H1 (cell line): ENCODE measurements around the gene MTRFR. TPM values are rescaled to one million over a fixed set of nuclear protein-coding genes. Genes with fewer than 3 reads are reported as not detected.

Source experiments
- CTCF ChIA-PET: fragments of 300-600 bp; sonication (Branson Sonifier 250); formaldehyde crosslinking; loops from one replicate; lab custom pipeline; 2021; ENCODE audit not compliant: partially characterized antibody; lab: Charles Lee
- POLR2A ChIA-PET: fragments of 300-600 bp; sonication (Branson Sonifier 250); formaldehyde crosslinking; loops from one replicate; lab custom pipeline; 2021; ENCODE audit warnings: inconsistent platforms; ENCODE audit not compliant: partially characterized antibody; lab: Charles Lee
- DNase-seq, 2 experiments: peaks; one replicate each; pipeline versions ENCODE4 v3.0.0 to v3.0.0-alpha.2; 2010 to 2022; ENCODE audit warnings: low spot score in 2 of 2, low read depth in 1 of 2, mixed read lengths in 1 of 2
- FAIRE-seq: peaks from 2 replicates; lab custom pipeline; 2011; peaks lifted over from hg19 to GRCh38; lab: Jason Lieb, UNC
- H2AFZ ChIP-seq: 2 replicates; pipeline ENCODE4 v1.8.1; 2012; ENCODE audit warnings: low read length, inconsistent platforms
- H2AK5ac ChIP-seq: 2 replicates; pipeline ENCODE4 v1.6.1; 2013; ENCODE audit warnings: low read depth, low read length
- H2BK120ac ChIP-seq: replicated peaks from 2 replicates; pipeline ENCODE3; 2013; ENCODE audit warnings: low read depth, low read length, inconsistent platforms
- H2BK12ac ChIP-seq: 2 replicates; pipeline ENCODE4 v1.6.1; 2013; ENCODE audit warnings: low read depth, low read length
- H2BK15ac ChIP-seq: 2 replicates; pipeline ENCODE4 v1.6.1; 2013; ENCODE audit warnings: low read length
- H2BK20ac ChIP-seq: 2 replicates; pipeline ENCODE4 v1.6.1; 2013; ENCODE audit warnings: low read length
- H2BK5ac ChIP-seq: 2 replicates; pipeline ENCODE4 v1.6.1; 2013; ENCODE audit warnings: low read depth, low read length
- H3K14ac ChIP-seq: 2 replicates; pipeline ENCODE4 v1.6.1; 2013; ENCODE audit warnings: inconsistent platforms; ENCODE audit not compliant: insufficient read length
- H3K18ac ChIP-seq: 2 replicates; pipeline ENCODE4 v1.6.1; 2013; ENCODE audit warnings: low read length; ENCODE audit errors: extremely low read depth
- H3K23ac ChIP-seq: 2 replicates; pipeline ENCODE4 v1.6.1; 2013; ENCODE audit warnings: inconsistent platforms; ENCODE audit not compliant: insufficient read length
- H3K23me2 ChIP-seq: 2 replicates; pipeline ENCODE4 v1.6.1; 2013; ENCODE audit warnings: low read depth, low read length
- H3K27ac ChIP-seq: 2 replicates; pipeline ENCODE4 v1.6.1; 2011; ENCODE audit warnings: low read depth, low read length, inconsistent platforms
- H3K27me3 ChIP-seq, 4 experiments: replicated peaks in 1 of 4; 1 replicate in 1 of 4; 2 replicates in 3 of 4; pipeline versions ENCODE4 v1.6.1 to v1.8.1; 2011 to 2013; ENCODE audit warnings: low read length in 3 of 4, mild to moderate bottlenecking in 3 of 4, inconsistent platforms in 2 of 4, mixed read lengths in 2 of 4, moderate library complexity in 1 of 4; ENCODE audit not compliant: control insufficient read depth in 3 of 4, insufficient read depth in 3 of 4; ENCODE audit errors: extremely low read depth in 1 of 4
- H3K36me3 ChIP-seq, 4 experiments: 2 replicates each; pipeline versions ENCODE4 v1.6.1 to v1.8.1; 2011 to 2013; ENCODE audit warnings: mild to moderate bottlenecking in 4 of 4, low read length in 3 of 4, moderate library complexity in 2 of 4, control low read depth in 1 of 4, inconsistent platforms in 1 of 4; ENCODE audit not compliant: insufficient read depth in 4 of 4, control insufficient read depth in 2 of 4
- H3K4ac ChIP-seq: replicated peaks from 2 replicates; pipeline ENCODE3; 2013; ENCODE audit warnings: low read length, low read depth, mixed read lengths, inconsistent platforms; ENCODE audit not compliant: insufficient read length
- H3K4me1 ChIP-seq, 4 experiments: replicated peaks in 1 of 4; 1 replicate in 1 of 4; 2 replicates in 3 of 4; pipeline versions ENCODE4 v1.6.1 to v1.8.1; 2011 to 2013; ENCODE audit warnings: low read length in 3 of 4, inconsistent platforms in 2 of 4, mixed read lengths in 1 of 4; ENCODE audit not compliant: insufficient read depth in 4 of 4, control insufficient read depth in 3 of 4
- H3K4me2 ChIP-seq, 2 experiments: 2 replicates each; pipeline versions ENCODE4 v1.6.1 to v1.8.1; 2011 to 2013; ENCODE audit warnings: low read depth in 2 of 2, low read length in 2 of 2, control low read depth in 1 of 2, inconsistent platforms in 1 of 2, mild to moderate bottlenecking in 1 of 2; ENCODE audit not compliant: insufficient read depth in 1 of 2
- H3K4me3 ChIP-seq, 4 experiments: fragments of 200-600, 300-600 bp in 1 of 4; sonication (generic), shearing (Covaris generic), sonication (Bioruptor Twin) in 1 of 4; 2 replicates each; pipeline versions ENCODE4 v1.5.1 to v1.8.1; 2011 to 2016; ENCODE audit warnings: low read length in 4 of 4, low read depth in 3 of 4, control low read depth in 2 of 4, inconsistent platforms in 2 of 4, mild to moderate bottlenecking in 2 of 4, mixed read lengths in 1 of 4, moderate library complexity in 1 of 4; ENCODE audit not compliant: insufficient read depth in 2 of 4; ENCODE audit errors: extremely low read depth in 1 of 4
- H3K56ac ChIP-seq: replicated peaks from 2 replicates; pipeline ENCODE3; 2013; ENCODE audit warnings: low read depth, mild to moderate bottlenecking, mixed read lengths, low read length, inconsistent platforms; ENCODE audit not compliant: insufficient read length
- H3K79me1 ChIP-seq: 2 replicates; pipeline ENCODE4 v1.6.1; 2013; ENCODE audit warnings: low read depth, low read length, control low read depth
- H3K79me2 ChIP-seq, 2 experiments: 2 replicates each; pipeline versions ENCODE4 v1.6.1 to v1.8.1; 2012 to 2013; ENCODE audit warnings: low read length in 2 of 2, mild to moderate bottlenecking in 2 of 2, inconsistent platforms in 1 of 2; ENCODE audit not compliant: insufficient read depth in 2 of 2, control insufficient read depth in 1 of 2
- H3K9ac ChIP-seq, 4 experiments: replicated peaks in 1 of 4; 1 replicate in 1 of 4; 2 replicates in 3 of 4; pipeline versions ENCODE4 v1.6.1 to v1.8.1; 2011 to 2013; ENCODE audit warnings: low read depth in 3 of 4, low read length in 3 of 4, control low read depth in 2 of 4, mild to moderate bottlenecking in 2 of 4, moderate library complexity in 2 of 4, inconsistent platforms in 1 of 4; ENCODE audit errors: extremely low read depth in 1 of 4
- H3K9me3 ChIP-seq, 2 experiments: 2 replicates each; pipeline versions ENCODE4 v1.6.1 to v1.8.1; 2012 to 2013; ENCODE audit warnings: mild to moderate bottlenecking in 2 of 2, moderate library complexity in 2 of 2, control low read depth in 1 of 2, inconsistent platforms in 1 of 2, low read depth in 1 of 2, low read length in 1 of 2, mixed read lengths in 1 of 2; ENCODE audit not compliant: insufficient read depth in 2 of 2
- H4K20me1 ChIP-seq, 2 experiments: replicated peaks in 1 of 2; 2 replicates each; pipeline versions ENCODE3 to v1.8.1; 2011 to 2013; ENCODE audit warnings: inconsistent platforms in 2 of 2, low read length in 2 of 2, mild to moderate bottlenecking in 1 of 2; ENCODE audit not compliant: insufficient read depth in 2 of 2, control insufficient read depth in 1 of 2
- H4K5ac ChIP-seq: 2 replicates; pipeline ENCODE4 v1.6.1; 2013; ENCODE audit warnings: low read length, low read depth, mixed read lengths, inconsistent platforms; ENCODE audit not compliant: insufficient read length
- H4K8ac ChIP-seq: 2 replicates; pipeline ENCODE4 v1.8.0; 2013; ENCODE audit warnings: mild to moderate bottlenecking, moderate library complexity, low read length, inconsistent platforms; ENCODE audit not compliant: insufficient read depth; ENCODE audit errors: extremely low read depth
- H4K91ac ChIP-seq: replicated peaks from 2 replicates; pipeline ENCODE3; 2013; ENCODE audit warnings: low read length, mixed read lengths, inconsistent platforms; ENCODE audit not compliant: insufficient read length
- ASH2L ChIP-seq: fragments of 200-600, 300-600 bp; sonication (generic); IDR thresholded peaks from one replicate; pipeline ENCODE4 v1.7.1; 2017; ENCODE audit warnings: low read length
- CBX5 ChIP-seq: fragments of 300-800, 300-1000 bp; sonication (generic); IDR thresholded peaks from 2 replicates; pipeline ENCODE4 v1.7.1; 2016; ENCODE audit warnings: antibody characterized with exemption, low read length, low read depth
- CTBP2 ChIP-seq: IDR thresholded peaks from 2 replicates; pipeline ENCODE4 v1.7.0; 2011; ENCODE audit warnings: borderline replicate concordance, mild to moderate bottlenecking, moderate library complexity, mixed read lengths, low read length; ENCODE audit not compliant: insufficient read depth, insufficient read length
- HDAC2 ChIP-seq, 2 experiments: fragments of 300-600 bp in 1 of 2; sonication (generic) in 1 of 2; IDR thresholded peaks; 2 replicates each; pipeline ENCODE4 v1.6.1; 2011 to 2012; ENCODE audit warnings: low read depth in 2 of 2, low read length in 2 of 2, mild to moderate bottlenecking in 2 of 2, moderate library complexity in 2 of 2, borderline replicate concordance in 1 of 2, inconsistent platforms in 1 of 2
- KDM1A ChIP-seq: fragments of 200-600, 300-600 bp; sonication (generic); IDR thresholded peaks from 2 replicates; pipeline ENCODE4 v1.7.1; 2016; ENCODE audit warnings: mild to moderate bottlenecking, low read length, borderline replicate concordance
- SIN3A ChIP-seq, 2 experiments: IDR thresholded peaks in 1 of 2; conservative IDR thresholded peaks in 1 of 2; 2 replicates each; pipeline ENCODE4 v1.6.1; 2011 to 2012; ENCODE audit warnings: low read length in 2 of 2, improper control_type of control experiment in 1 of 2, low read depth in 1 of 2, mild to moderate bottlenecking in 1 of 2
- SIX5 ChIP-seq: IDR thresholded peaks from 2 replicates; pipeline ENCODE4 v1.6.1; 2011; ENCODE audit warnings: mild to moderate bottlenecking, low read depth, low read length
- SUZ12 ChIP-seq: fragments of 200-600 bp; sonication (generic); IDR thresholded peaks from 2 replicates; pipeline ENCODE4 v1.6.1; 2012; ENCODE audit warnings: mild to moderate bottlenecking, inconsistent platforms, low read length, moderate library complexity, mixed read lengths
- TAF1 ChIP-seq: IDR thresholded peaks from 2 replicates; pipeline ENCODE4 v1.6.1; 2011; ENCODE audit warnings: mild to moderate bottlenecking, low read depth, low read length
- YY1 ChIP-seq: IDR thresholded peaks from 2 replicates; pipeline ENCODE4 v1.6.1; 2011; ENCODE audit warnings: low read depth, mild to moderate bottlenecking, low read length
- WGBS, 2 experiments: shearing (Covaris generic) in 1 of 2; methylation state at CpG; one replicate each; pipeline versions ENCODE4 v1.1.6 to v1.1.7; 2013 to 2015; ENCODE audit warnings: low lambda C conversion rate in 2 of 2, mixed read lengths in 2 of 2, inconsistent platforms in 1 of 2, low coverage in 1 of 2, missing lambda C conversion rate in 1 of 2; ENCODE audit not compliant: insufficient replicate concordance in 2 of 2, insufficient coverage in 1 of 2, insufficient read length in 1 of 2; ENCODE audit errors: extremely low coverage in 1 of 2, missing lambda C conversion rate in 1 of 2; 5-methylcytosine and 5-hydroxymethylcytosine counted together
- polyA plus RNA-seq, 7 experiments: library from polyadenylated mRNA; depleted of rRNA in 3 of 7; stranded (reverse) in 5 of 7; unstranded in 2 of 7; fragments of >200 nt in 5 of 7; fragments of 200-250 nt in 2 of 7; gene quantifications; 1 replicate in 5 of 7; 2 replicates in 1 of 7; 4 replicates in 1 of 7; pipeline versions ENCODE4 v1.2.1 to v1.2.3, GENCODE V29; 2011 to 2013; ENCODE audit warnings: missing spikeins in 2 of 7, mixed read lengths in 2 of 7
- total RNA-seq: library from RNA; stranded (reverse); fragmentation: NEBNext Ultra II Directional; extraction: Animal tissue kit (Norgen Biotek cat#: 25700); gene quantifications from 2 replicates; pipeline ENCODE4 v1.2.1, GENCODE V29; 2021

MTRFR gene
- total and polyA plus RNA-seq, 2 of the 8 experiments (the other 6 are each of a cell fraction or from before 2014, with no cell fraction given), result 9.2 to 12.9 TPM

GRCh38 chr12:123233505-123234308 lies 471 bp downstream of the MTRFR start:
- CTCF ChIA-PET, result interaction anchor here (0.6 to 2.1 kb wide), 12 partner anchors 8 to 1728 kb away, joined by 3 to 8 read pairs (median 4); partner anchors contain the start of gene ARL6IP4
- H3K14ac ChIP-seq, result no peak overlapping the region
- TF ChIP-seq HDAC2 (IDR thresholded peaks at IDR 0.05; ENCODE audit: borderline replicate concordance in 1 of 2, low read depth in 2 of 2, low read length in 2 of 2) (0 out of 4 replicates have a peak, but pooled peaks of 1 of the 2 experiments have one; percentile 62), YY1 (no peak), CTBP2 (no peak), KDM1A (peak; percentile 68; the same call in 1 of the 2 replicates), SUZ12 (no peak), SIN3A (conservative IDR thresholded peaks at IDR 0.05 in 1 of 2, IDR thresholded peaks at IDR 0.05 in 1 of 2; ENCODE audit: low read depth in 1 of 2, low read length in 2 of 2) (no peak; a peak in 1 of 4 replicates), SIX5 (no peak), CBX5 (no peak), ASH2L (peak; percentile 26), TAF1 (no peak)

More at GRCh38 chr12:123233505-123234308, 471 bp downstream of the MTRFR start:
- no peak overlapping the region; the same call in 1 of the 2 replicates for H2BK12ac ChIP-seq
- FAIRE-seq, result no peak
- H2BK20ac ChIP-seq, result no peak overlapping the region
- peak overlapping the region; percentile 60 for H3K56ac ChIP-seq
- peaks cover 0 to 4% (median 2%) of the 10 kb centered on the region in 4 experiments; a peak in 3 of 7 replicates for H3K4me1 ChIP-seq
- peaks cover 1 to 4% of the 10 kb centered on the region in 2 experiments for H4K20me1 ChIP-seq
- H3K27ac ChIP-seq, result peak overlapping the region; percentile 47; the same call in 1 of the 2 replicates
- peak overlapping the region; percentile 54 for H2BK5ac ChIP-seq
- H4K5ac ChIP-seq, result peak overlapping the region; percentile 70
- H4K91ac ChIP-seq, result peak overlapping the region; percentile 29
- no peak overlapping the region for H2AK5ac ChIP-seq
- H2BK120ac ChIP-seq, result no peak overlapping the region
- H2BK15ac ChIP-seq, result peak overlapping the region; percentile 96
- peak overlapping the region; percentile 27 for H3K4ac ChIP-seq
- peaks cover 0 to 25% of the 10 kb centered on the region in 2 experiments; a peak in 3 of 4 replicates for H3K79me2 ChIP-seq
- POLR2A ChIA-PET, result interaction anchor here (0.6 to 3.7 kb wide), 44 partner anchors 8 to 1297 kb away, joined by 3 to 42 read pairs (median 4); partner anchors contain the start of genes ARL6IP4, ATP6V0A2, OGFOD2 and PITPNM2
- peak in 1 of 2 experiments; percentile 49 for DNase-seq
- H3K4me2 ChIP-seq, result peak overlapping the region; percentile 71 to 82
- peak overlapping the region; percentile 81; the same call in 1 of the 2 replicates for H4K8ac ChIP-seq
- H3K36me3 ChIP-seq, result peaks cover 0 to 5% (median 0%) of the 10 kb centered on the region in 4 experiments; a peak in 2 of 8 replicates
- H3K18ac ChIP-seq, result no peak overlapping the region; the same call in none of the 2 replicates
- H3K27me3 ChIP-seq, result no peaks in the 10 kb centered on the region
- no peak overlapping the region for H3K23ac ChIP-seq
- peaks cover 7% of the 10 kb centered on the region for H3K79me1 ChIP-seq
- 17% methylated on average over 42 of the region's 42 CpGs; no CpG with 5 or more reads in 1 of the 2 experiments for WGBS, 2 experiments
- H2AFZ ChIP-seq, result peak overlapping the region; percentile 85
- peaks cover 8% of the 10 kb centered on the region for H3K23me2 ChIP-seq
- H3K9me3 ChIP-seq, result no peaks in the 10 kb centered on the region
- peak overlapping the region; percentile 46 to 73 (median 66) for H3K9ac ChIP-seq
- H3K4me3 ChIP-seq, result peak overlapping the region; percentile 59 to 94 (median 89)
